NOMO-1 (cell line): ENCODE data around the gene GABRG3.

Experiments used
- DNase-seq, 2 experiments: peaks; one replicate each; lab custom pipeline; 2025; ENCODE audit not compliant: unreplicated experiment in 2 of 2; lab: John Stamatoyannopoulos, UW

The GABRG3 gene

DNA sequence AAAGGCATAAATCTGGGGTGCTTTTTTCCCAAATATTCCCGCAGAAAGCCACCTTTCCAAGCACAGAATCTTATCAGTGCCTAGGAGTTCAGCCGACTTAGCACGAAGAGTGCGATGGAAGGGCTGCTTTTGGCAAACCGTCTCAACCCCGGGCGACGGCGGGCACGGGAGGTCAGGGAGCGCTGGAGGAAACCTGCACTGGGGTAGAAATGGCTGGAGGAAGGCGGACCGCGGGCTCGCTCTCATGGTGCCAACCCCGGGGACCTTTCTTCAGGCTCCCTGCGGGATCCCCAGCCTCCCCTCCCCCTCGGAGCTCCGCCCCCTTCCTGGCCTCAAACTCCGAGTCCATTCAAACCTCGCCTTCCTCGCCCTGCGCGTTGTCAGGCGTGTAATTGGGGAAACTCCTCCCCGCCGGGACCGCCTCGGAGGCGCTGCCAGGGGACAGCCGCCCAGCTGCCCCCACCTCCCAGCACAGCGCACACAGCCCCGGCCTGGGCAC is at the start of gene GABRG3:
TSS of gene GABRG3 (plus strand) at position 470 of the 499 bp plus-strand sequence.
- DNase-seq = no peak

DNA sequence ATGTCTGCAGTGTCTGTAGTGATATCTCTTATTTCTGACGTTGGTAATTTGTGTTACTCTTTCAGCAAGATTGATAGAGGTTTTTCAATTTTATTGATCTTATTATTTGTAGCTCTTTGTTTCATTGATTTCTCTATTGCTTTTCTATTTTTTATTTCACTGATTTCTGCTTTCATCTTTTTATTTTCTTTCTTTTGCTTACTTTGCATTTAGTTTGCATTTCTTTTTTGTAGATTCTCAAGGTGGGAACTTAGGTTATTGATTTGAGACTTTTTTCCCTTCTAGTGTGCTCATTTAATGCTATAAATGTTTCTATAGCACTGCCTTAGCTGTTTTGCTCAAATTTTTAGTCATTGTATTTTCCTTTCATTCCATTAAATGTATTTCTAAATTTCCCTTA is 49.5 kb upstream of the GABRG3 start:
- no peak for DNase-seq

DNA sequence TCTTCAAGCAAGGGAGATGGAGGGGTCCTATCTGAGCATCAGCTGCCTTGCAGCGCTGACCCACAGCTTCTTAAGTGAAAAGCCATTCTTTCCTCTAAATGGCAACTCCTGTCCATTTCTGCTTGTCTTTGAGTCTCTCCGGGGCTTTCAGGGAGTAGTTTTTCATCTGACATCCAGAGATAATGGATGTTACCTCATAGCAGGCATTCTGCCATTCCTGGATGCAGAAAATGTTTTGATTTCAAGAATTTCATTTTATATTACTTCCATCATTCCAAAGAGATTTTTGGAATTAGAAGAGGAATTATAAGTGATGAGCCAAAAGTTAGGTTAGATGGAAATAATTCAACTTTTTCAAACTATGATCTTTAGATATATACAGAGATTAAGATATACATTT is 44.9 kb upstream of the GABRG3 start:
- DNase-seq = no peak

DNA sequence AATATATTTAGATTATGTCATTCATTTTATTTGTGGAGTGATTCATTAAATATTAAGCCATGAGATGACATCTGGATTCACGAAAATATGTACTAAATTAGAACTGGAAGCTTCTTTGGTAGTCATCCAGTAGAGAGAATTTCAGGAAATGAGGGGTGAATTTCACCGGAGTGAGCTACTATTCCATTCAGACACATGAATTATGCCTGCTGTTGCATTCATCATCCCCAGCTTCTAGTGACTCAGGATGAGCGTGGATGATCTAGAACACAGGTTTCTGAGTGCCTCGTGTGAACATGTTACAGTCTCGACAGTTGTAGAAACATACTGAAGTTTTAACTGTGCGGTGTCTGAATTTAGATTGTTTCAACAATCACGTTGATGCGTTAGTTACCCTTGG is 42.9 kb upstream of the GABRG3 start:
- no peak for DNase-seq

- DNase-seq = no peak
Measured at GRCh38 chr15:26929588-26929987, 41.4 kb upstream of the GABRG3 start.

DNA sequence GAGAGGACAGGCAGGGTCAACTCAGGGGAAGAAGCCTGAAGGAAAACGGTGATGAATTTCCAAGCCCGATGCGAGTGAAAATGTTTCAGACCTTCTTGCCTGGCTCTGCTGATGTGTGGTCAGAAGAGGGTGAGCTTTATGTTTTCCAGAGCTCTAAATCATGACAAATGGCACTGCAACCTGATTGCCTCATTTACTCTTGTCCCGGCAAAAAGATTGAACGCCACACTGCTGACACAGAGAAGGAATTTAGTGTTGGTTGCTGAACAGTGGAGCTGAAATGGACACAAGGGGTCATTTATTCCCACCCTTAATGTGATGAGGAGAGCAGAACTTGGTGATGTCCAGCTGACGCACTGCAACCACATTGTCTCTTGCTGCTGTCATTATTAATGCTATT is 36.1 kb upstream of the GABRG3 start:
- DNase-seq = no peak

DNA sequence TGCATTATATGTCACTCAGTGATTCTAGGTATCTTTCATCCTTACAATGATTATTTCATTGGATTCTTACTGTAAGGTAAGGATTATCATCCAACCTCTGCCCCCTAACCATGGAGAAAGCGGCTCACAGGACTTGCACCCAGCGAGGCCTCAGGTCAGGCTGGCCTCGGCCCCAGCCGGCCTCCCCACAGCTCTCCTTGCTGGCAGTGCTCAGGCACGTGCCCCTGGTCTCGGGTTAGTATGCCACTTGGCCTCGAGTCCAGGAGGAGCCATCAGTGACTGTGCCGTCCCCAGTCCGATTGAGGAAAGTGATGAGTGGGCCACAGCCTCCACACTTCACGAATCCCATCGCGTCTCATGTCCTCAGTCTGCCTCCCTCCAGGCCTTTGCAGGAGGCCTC is 35.7 kb upstream of the GABRG3 start:
- no peak for DNase-seq

GRCh38 chr15:26936502-26936901 is 34.5 kb upstream of the GABRG3 start:
- no peak for DNase-seq

- no peak for DNase-seq
Measured at GRCh38 chr15:26937134-26937533, 33.8 kb upstream of the GABRG3 start.

- no peak for DNase-seq
Measured at GRCh38 chr15:26939398-26939797, 31.6 kb upstream of the GABRG3 start.

- no peak for DNase-seq
Measured at GRCh38 chr15:26941489-26941888, 29.5 kb upstream of the GABRG3 start.

DNA sequence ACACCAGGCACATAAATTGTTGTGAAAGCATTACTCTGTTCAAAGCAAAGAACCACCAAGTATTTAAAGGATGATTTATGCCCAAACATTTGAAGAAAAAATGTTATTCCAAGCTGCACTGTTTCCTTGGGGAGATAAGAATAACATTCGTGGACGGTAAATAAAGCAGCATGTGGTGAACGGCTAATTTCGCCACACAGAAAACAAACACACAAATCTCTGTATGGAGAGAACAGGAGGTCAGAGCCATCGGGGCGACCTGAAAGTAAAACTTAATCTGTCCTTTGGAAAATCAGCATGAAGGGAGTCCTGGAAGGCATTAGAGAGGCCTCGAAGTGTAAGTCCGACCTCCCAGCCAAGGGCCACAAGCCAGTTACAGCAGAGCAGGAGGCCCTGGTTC is 27.1 kb upstream of the GABRG3 start:
- DNase-seq = no peak

DNA sequence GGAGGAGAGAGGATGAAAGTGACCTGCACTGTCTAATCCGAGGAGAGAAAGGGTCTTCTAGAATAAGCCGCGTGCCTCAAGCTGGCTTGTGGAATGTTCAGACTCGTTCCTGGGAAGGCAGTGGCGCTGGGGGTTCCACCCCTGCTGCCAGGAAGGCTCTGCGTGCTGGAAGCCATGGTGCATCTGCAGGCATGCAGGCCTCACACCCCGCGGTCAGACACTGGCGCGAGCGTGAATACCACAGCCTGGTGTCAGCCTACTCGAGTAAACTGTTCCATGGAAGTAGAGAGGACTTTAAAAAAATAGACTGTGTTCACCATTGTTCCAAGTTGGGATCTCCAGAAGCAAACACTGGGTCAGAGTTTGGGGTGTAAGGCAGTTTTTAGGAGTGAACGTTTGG is 25.9 kb upstream of the GABRG3 start:
- no peak for DNase-seq

DNA sequence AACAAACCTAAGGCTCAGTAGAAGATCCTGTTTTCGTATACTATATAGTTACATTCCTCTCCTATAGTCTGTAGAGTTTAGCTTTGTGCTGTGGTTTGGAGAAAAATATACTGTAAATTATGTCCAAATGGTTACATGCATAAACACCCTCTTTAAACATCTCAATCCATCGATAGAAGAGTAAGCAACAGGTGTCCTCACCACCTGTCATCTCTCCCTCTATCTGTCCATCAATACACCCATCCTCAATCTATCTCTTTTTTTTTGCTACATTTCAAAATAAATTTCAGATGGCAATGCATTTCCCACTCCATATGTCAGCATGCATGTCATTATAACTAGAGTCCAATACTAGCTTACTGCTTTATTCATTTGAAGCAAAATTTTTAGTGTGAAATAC is 21.0 kb upstream of the GABRG3 start:
- DNase-seq = no peak

DNA sequence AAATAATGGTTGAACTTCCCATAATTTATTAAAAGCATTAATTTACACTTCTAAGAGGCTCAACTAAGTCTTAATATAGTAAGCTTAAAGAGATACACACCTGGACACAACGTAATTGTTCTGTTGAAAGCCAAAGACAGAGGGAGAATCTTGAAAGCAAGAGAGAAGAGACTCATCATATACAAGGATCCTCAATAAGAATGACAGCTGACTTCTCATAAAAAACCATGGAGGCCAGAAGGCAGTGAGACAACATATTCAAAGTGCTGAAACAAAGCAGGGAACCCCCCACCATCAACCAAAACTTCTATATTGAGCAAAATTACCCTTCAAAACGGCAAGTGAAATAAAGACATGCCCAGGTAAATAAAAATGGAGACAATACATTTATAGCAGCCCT is 16.6 kb upstream of the GABRG3 start:
- no peak for DNase-seq

DNA sequence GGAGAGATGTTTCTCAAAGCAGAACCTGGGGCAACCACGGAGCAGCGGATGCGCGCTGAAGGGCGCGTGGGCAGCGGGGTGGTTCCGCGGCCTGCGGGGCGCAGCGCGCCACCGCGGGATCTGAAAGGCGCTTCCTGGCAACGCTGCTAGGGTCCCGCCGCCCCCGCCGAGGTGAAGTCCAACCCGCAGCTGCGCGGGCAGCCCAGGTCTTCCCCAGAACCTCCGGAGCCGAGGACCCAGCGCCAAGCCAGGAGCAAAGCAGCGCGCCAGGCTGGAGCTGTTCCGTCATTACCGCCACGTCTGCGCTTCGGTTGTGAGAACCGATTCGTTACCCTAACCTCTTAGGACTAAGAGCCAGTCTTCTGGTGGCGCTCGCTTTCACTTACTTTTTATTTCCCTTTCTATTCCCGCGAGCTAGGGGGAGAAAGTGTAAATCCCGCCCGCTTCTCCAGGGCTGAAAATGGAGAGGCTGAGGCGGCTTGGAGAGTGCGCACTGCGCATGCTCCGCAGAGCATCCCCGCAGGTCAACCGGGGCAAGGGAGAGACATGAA is 3.2 kb upstream of the GABRG3 start:
- no peak for DNase-seq

DNA sequence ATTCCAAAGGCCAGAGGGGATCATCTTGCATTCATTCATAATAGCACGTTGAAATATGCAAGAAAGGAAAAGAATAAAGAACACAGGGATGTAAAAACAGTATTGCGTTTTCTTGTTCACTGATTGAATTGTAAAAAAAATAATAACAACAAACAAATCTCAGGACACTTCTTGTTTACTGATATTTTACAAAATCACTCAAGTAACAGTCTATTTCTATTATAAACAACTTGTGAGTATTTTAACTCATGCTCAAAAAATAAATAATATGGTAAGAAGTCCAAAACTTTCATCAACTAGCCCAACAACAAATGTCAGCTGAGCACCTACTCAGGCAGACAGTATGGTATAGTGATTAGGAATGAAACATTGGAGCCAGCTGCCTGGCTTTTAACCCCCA is 2.2 kb upstream of the GABRG3 start:
- DNase-seq = no peak

DNA sequence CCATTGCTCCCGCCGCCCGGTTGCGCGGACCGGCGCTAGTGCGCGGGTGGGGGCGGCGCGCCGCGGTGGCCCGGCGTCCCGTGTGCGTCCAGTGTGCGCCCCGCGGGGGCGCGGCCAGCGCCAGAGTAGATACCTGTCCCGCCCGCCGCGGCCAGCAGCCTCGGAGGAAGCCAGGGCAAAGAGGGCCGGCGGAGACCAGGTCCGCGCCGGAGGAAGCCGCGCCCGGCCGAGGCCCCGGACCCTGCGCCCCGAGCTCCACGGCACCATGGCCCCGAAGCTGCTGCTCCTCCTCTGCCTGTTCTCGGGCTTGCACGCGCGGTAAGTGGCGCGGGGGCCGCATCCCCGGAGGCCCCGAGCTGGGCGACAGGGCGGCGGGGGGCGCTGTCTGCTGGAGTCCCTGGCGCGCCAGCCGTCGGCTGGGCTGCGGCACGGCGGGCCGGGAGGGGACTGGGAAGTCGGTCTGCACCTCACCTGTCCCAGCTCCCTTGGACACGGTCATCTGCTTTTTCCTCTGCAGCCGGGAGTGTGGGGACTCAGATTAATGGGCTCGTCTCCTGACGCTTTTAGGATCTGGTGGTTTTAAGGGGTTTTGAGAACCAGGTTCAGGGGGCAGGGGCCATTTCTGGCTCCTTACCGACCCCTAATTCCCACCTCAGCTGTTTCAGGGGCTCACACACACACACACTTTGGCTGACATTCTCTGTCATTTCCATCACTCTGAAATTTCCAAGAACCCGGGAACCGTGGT is 464 bp downstream of the GABRG3 start:
- no peak for DNase-seq

DNA sequence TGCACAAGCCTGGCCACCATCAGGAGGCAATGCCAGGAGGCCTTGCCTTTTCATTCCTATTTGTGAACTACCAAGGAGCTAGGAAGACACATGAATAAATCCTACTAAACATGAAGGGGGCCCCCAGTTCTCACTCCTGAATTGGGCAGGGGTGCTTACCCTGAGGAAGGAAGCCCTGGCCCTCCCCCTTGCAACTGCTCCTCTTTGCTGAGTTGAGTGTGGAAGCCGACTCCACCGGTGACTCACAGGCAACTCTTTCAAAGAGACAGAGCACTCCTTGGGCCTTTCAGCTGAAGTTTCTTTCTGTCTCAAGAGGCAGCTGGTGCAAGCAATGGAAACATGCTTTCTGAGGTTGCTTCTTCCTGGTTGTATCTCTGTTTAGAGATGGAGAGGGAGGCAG is 1.7 kb downstream of the GABRG3 start:
- DNase-seq = no peak

GRCh38 chr15:26974120-26974780 is 3.3 kb downstream of the GABRG3 start:
- peak in 1 of 2 experiments; percentile 1 for DNase-seq

DNA sequence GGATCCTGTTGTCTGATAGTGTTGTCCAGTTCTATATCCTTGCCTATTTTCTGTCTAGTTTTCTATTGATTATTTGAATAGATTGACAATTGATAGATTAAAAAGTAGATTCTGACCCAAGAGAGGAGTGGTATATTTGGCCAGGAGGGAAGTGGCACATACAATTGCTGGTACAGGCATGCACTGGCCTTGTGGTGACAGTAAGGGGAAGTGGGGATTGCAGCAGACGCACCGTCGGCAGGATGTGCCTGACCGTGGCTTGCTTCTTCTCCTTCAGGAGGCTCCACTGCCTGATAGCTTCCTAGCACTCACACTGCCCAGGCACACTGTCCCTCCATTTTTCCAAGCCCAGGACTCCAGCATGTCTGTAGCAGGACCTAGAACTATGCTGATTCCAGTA is 10.5 kb downstream of the GABRG3 start:
- peak; percentile 0 to 1 for DNase-seq

- DNase-seq = no peak
Measured at GRCh38 chr15:26983822-26984221, 12.8 kb downstream of the GABRG3 start.
